GM18526 (cell line): ENCODE measurements around the gene REV1.

Source experiments
- POLR2A ChIP-seq: IDR thresholded peaks from 3 replicates; pipeline ENCODE4 v1.6.1; 2011; ENCODE audit not compliant: insufficient read length; ENCODE audit errors: extremely low read depth

Gene REV1

DNA sequence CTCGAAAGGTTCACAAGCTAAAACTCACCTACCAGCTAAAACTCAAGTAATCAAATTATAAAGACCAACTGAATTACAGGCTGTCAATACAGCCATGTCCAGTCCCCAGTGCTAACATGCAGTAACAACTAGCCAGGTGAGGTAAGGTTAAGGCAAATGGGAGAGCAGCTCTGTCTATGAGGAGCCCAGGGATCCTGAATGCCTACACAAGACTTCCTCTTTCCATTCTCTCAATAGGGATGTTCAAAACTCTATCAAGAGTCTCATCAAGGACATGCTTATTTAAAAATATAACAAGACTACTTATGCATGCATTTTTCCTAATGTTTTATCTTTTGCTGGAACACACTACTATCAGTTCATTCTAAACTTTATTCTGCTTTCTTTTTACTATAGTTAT lies 20.4 kb downstream of the REV1 start:
- no peak for TF ChIP-seq POLR2A

DNA sequence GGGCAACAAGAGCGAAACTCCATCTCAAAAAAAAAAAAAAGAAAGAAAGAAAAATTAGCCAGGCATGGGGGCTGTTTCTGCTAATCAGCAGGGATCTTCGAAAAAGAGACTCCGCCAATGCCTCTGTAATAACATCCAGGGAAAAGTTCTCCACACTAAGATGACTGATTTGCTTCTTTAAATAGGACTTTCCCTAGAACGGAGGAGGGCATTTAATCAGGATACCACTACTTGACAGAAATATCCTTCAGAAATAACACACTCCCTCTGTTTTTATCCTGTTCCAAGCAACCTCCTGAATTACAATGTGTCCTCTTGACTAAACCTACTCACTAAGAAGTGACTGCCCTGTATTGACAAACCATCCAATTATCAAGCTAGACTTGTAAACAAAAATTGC lies 21.7 kb downstream of the REV1 start:
- no peak for TF ChIP-seq POLR2A

DNA sequence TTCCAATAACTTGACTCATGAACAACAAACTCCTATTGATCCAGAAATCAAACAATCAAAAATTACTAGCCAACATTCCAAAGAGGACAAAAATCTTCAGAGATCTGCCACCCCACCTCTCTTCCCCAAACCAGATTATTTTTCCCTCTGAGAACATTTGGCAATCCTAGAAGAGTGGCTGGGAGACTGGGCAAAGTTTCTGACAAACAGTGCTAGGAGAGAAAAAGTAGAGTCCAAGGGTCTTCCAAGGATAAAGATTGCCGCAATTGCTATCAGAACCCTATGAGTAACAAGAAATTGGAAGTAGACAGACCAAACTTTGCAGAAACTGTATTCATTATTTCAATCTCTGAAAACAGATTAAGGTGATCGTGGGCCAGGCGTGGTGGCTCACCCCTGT lies 22.4 kb downstream of the REV1 start:
- TF ChIP-seq POLR2A, result no peak

DNA sequence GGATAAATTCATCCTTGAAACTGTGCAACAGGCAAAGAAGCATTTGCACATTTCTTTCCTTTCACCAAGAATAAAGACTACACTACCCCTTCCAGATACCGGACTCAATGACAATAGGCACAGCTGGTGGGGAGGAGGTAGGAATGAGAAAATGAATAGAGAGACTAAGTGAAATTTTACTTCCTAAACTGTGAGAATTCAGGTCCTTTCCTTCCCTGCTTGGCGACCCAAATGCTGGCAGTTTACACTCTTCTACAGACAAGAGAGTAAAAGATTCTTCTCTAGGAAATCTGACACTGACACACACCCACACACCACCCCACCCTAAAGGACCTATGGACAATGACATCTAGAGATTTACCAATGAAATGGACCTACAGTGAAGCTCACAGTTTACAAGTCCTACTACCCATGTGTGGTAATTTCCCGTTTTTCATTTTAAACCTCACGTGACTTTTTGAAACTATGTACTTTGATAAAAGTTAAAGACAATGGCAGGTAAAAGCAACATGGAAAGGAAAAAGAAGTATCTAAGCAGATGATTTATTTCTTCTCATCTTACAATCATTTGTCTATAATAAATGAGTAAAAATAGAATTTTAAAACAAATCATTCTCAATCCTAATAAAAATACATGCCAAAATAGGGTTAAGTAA lies 27.9 kb downstream of the REV1 start:
- TF ChIP-seq POLR2A, result no peak

DNA sequence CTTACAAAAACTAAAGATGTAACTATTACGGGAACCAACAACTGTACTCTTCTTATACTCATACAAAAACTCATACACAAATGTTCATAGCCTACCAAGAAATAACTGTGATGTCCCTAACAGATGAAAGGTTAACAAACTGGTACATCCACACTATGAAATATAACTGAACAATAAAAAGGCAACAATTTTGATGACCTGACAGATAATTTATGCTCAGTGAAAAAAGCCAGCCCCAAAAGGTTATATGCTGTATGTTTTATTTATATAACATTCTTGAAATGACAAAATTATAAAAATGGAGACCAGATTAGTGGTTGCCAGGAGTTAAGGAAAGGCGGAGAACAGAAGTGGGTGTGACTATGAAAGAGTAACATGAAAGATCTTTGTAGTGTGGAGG lies 31.3 kb downstream of the REV1 start:
- no peak for TF ChIP-seq POLR2A

DNA sequence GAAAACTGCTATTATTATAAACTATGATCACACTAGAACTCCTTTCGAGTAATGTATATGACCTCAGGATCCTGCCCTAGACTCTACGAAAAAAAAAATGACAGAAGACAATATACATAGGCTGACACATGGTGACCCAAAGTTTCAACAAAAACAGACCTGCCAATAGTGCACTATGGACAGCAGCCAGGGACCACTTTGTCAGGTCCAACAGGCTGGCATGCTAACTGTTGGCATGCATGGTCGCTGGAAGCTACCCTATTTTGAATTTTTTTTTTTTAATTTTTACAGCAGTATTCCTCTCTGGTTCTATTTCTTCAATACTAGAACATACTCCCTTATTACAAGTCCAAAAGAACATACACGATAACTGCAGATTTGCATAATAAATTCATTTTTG lies 38.1 kb downstream of the REV1 start:
- TF ChIP-seq POLR2A, result no peak

DNA sequence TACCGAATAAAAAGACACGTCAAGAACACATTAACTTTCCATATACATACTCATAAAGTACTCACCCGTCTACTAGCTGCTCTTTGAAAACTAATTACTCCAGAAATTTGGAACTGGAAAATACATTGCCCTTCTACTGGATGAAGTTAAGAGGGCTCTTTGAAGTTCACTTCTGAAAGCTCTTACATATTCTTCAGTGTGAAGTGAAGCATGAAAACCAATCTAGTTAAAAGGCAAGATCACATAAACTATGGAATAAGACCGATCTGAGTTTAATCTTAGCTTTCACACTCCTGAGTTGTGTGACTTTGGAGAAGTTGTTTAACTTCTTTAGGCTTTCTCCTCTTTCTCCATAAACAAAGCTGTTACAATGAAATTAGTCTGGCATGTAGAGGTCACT lies 38.5 kb downstream of the REV1 start:
- TF ChIP-seq POLR2A, result no peak

DNA sequence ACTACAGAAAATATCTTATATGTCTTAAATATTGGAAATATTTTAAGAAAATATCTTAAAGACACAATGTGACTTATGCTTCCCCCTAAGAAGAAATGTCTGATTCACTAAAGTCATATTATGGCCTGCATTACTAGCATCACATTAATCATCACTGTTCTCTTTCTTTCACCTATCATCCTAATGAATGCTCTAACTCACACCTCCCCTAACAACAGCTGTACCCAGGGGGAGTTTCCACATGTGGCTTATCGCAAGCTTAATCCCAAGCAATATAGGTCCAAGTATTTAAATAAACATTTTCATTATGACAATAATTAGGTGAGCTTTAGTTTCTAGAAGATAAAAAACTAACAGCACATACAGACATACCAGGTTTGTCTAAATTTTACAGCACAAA lies 39.6 kb downstream of the REV1 start:
- no peak for TF ChIP-seq POLR2A

DNA sequence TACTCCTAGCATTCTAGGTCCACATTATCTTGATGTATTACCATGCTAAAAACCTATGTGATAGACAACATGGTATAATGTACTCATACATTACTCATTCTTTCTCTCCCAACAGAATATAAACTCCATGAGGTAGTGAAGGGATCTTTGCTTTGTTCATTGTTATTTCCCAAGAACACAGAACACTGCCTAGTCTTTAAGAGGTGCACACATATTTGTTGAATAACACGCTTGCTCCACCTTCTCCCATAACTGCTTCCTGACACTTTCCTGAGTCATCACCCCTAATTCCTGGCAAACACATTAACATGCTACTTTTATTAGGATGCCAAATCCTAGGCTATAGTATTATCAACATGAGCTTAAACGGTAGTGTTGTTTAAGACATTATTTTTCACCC lies 41.3 kb downstream of the REV1 start:
- no peak for TF ChIP-seq POLR2A

DNA sequence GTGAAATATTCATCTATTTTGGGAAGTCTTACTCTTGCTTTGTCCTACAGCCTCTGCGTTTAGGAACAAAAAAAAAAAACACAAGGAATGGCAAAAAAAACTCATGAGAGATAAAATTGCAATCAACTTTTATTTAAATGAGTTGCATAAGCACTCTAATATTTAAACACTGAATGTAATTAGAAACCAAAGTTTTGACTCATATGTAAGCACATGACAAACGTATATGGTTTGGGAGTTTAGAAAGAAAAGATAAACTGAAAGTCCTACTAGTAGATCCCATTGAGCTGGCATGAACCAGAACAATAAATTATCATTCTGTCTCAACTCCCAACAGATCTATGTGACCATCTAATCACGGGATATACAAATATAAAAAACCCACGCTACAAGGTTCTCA lies 44.8 kb downstream of the REV1 start:
- no peak for TF ChIP-seq POLR2A

DNA sequence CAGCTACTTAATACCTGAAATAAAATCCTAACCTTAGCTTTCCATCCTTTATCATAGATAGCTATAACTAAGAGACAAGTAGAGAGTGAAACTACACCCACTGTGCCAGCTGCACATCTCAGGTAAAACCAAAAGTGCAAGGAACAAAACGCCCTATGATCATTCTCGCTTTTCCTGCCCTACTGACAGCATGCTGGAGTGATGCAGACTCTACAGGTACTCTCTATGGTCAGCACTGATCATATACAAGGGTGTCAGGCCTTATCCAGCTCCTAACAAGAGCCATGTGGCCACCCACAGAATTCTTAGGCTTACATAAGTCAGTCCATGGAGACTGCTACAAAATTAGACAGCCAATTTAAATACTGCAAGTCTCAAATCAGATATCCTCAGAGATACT lies 45.6 kb downstream of the REV1 start:
- no peak for TF ChIP-seq POLR2A

DNA sequence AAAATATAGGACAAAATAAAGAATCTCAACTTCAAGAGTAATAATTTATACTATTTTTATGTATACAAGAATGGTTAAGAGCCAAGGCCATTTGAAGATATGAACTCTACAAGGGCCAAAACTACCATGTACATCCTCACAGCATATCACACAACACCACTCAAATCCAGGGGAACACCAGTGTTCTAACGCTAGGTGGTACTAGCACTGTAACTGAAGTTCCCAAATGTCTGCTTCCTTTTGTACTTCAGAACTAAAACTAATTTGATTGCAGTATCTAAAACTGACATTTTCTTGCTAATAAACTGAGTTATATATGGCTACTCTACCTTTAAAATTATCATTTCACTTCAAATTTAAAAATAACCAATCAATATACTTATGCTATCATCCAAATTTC lies 47.0 kb downstream of the REV1 start:
- TF ChIP-seq POLR2A, result no peak

DNA sequence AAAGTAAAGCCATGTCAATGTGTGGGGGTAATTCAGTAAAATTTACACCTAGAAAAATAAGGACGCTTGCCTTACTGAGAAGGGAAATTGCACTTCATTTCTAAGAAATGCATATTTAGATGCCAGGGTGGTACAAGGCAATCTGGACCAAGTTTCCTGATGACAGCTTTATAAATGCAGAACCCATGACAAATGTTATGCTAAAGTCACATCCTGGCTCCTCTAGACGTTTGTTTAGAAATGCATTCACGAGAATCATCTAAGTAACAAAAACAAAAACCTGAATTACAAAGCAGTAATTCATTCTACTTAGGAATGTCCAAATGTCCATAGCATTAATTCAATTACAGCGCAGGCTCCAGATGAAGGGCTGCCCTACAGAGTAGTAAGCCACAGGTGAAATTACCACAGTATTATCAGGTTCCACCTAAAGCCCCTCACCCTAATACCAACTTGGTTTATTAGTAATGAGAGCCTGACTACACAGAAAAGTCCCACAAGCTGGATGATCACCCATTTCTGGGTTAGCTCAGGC lies 49.8 kb downstream of the REV1 start:
- TF ChIP-seq POLR2A, result no peak

DNA sequence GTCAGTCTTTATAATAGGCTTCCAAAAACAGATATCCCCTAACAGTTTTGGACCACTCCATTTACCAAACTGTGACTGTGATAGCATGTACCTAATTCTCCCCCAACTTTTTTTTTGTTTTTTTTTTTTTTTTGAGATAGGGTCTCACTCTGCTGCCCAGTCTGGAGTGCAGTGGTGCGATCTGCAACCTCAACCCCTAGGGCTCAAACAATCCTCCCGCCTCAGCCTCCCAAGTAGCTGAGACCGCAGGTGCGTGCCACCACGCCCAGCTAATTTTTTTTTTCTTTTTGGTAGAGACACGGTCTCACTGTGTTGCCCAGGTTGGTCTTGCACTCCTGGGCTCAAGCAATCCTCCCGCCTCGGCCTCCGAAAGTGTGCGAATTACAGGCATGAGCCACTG lies 52.9 kb downstream of the REV1 start:
- TF ChIP-seq POLR2A, result no peak

DNA sequence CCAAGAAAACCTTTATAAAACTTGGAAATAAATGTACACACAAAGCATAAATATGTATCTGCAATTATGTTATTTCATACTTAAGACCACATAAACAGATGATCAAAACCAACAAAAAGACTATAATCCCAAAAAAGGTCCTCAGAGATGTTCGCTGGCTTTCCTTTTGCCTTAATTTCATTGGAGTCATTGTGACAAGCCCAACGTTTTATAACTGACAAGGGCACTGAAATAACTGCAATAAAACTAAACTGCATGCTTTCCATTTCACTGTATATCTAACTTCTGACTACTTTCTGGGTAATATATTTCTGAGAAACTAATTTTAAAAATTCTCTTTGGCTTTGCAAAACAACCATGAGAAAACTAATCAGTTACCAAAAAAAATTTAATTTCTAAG lies 56.5 kb downstream of the REV1 start:
- no peak for TF ChIP-seq POLR2A

DNA sequence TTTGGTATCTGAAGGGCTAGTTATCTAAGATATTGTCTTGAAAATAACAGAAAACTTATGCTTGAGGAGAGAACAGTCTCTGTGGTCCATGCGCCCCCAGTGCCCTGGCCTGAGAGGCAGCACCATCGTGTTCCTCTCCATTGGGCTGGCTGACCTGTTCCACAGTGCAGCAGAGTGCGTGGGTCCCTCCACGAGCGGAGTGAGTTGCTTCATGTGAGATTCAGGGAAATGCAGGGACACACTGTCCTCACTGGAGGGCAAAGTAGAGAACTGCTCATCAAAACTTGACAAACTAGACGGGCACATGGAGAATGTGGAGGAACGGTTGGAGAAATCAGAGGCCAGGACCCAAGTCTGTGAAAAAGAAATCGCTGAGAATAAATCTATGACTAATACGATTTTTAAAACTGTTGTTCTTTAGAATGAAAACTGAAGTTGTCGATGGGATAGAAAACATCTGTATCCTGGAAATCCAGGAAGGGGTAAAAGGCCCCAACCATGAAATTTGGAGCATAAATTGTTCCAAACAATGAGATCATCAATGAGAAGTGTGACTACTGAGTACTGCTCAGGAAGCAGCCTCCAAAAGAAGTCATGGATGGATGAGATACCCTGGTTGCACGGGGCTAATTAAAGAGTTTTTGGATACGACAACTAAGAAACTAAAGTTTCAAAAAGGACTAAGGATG lies 58.1 kb downstream of the REV1 start:
- TF ChIP-seq POLR2A, result no peak

DNA sequence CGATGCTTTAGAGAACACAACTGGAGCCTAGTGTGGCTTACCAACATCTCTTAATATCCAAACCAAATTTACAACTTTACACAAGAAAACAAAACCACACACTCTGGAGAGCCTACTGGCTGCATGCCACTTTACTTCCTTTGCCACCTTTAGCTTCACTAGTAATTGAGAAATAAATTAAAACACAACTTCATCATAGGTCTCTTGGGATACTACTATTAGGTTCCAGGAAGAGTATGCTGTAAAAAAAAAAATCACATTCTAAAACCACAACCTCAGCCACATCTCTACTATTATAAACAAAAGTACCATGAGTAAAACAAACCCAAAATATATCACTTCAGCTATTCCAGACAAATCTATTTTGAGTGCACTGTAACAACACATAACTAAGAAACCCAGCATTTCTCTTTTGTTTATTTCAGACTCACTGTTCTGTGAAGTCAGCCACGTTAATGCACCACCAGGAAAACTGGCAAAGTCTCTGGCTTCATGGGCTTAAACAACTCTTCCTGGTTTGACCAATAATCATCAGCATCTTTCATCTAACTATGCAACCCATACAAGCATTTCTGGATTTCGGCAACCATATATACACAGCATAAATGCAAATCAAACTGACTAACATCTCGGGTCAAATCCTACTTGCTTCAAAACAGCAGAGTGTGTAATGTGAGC lies 59.1 kb downstream of the REV1 start:
- TF ChIP-seq POLR2A, result no peak

DNA sequence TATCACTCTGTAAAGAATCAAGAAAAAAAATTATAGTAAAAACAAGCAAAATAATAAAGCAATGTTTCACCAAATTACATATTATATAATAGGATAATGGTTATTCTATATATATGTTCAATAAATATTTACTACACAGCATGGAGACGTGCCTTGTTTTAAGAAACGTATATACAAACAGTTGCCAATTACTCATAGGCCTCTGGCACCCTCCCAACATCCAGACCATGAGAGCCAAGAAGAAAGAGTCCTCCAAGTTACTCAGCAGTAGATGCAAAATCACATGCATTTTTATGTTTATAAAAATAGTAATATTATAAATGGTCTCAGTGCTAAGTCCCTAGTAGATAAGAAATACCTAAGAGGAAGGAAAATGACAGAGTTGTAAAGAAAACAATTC lies 64.8 kb downstream of the REV1 start:
- TF ChIP-seq POLR2A, result no peak
